ENCODE results near the gene RTKN2.

DNA sequence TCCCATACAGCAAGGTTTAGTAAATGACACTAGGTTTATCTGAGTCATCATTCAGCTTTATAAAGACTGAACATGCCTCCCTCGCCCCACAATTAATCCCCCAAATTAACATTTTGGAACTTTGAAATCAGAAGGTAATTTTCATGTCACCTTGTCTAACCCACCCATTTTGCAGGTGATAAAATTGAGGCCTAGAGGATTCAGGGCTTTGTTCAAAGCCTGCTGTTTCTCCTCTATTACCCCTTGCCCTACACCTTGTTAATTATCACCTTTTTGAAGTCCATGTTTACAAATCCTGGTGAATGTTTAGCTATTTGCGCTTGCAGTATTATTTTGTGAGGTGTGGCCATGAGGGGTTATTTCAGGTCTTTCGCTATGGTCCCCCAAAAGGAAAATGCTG, 120.5 kb downstream of the RTKN2 start:
- TF ChIP-seq, protein P1, sequence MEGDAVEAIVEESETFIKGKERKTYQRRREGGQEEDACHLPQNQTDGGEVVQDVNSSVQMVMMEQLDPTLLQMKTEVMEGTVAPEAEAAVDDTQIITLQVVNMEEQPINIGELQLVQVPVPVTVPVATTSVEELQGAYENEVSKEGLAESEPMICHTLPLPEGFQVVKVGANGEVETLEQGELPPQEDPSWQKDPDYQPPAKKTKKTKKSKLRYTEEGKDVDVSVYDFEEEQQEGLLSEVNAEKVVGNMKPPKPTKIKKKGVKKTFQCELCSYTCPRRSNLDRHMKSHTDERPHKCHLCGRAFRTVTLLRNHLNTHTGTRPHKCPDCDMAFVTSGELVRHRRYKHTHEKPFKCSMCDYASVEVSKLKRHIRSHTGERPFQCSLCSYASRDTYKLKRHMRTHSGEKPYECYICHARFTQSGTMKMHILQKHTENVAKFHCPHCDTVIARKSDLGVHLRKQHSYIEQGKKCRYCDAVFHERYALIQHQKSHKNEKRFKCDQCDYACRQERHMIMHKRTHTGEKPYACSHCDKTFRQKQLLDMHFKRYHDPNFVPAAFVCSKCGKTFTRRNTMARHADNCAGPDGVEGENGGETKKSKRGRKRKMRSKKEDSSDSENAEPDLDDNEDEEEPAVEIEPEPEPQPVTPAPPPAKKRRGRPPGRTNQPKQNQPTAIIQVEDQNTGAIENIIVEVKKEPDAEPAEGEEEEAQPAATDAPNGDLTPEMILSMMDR (IDR thresholded peaks at IDR 0.05; ENCODE audit: poor library complexity, severe bottlenecking) = no peak
- TF ChIP-seq EP300 (conservative IDR thresholded peaks at IDR 0.05; ENCODE audit: poor library complexity, severe bottlenecking) (no peak), MXI1 (conservative IDR thresholded peaks at IDR 0.05; ENCODE audit: poor library complexity, severe bottlenecking) (no peak), EZH2 (IDR thresholded peaks at IDR 0.05; ENCODE audit: borderline replicate concordance, insufficient read depth, low read length, poor library complexity, severe bottlenecking) (no peak), RAD21 (conservative IDR thresholded peaks at IDR 0.05) (no peak)

All from neural cell (in vitro differentiated cells).